GM20000 (cell line): ENCODE results near the gene HRNR.
"Not testable (repeated sequence)": the region's sequence is repeated elsewhere in the genome, so short reads cannot be mapped to it uniquely, and the experiment has no call there.

Experiments used
- DNase-seq: peaks from one replicate; pipeline ENCODE4 v3.0.0; 2012; ENCODE audit warnings: low spot score
- TF ChIP-seq, protein P1 (sequence below): IDR thresholded peaks from 2 replicates; pipeline ENCODE4 v1.5.1; 2012; ENCODE audit warnings: mild to moderate bottlenecking, control low read depth; ENCODE audit errors: extremely low read depth, missing control alignments

Gene HRNR

DNA sequence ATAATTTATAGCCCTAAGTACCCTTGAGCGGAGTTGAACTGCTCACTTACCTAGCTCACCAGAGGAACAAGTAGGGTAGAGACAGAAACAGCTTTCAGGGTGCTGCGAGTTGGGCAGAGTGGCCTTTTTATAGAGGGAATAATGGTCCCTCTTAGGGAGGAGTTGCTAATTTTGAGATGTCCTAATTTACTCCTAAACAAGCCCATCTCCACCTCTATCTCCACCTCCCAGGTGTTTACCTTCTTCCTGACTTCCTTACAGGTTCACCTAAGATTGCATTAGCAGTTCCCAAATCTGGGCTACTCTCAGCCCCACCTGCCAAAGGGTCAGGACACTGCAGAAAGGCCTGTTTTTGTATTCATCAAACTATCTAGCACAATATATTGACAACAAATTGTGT, at the start of gene HRNR:
Gene HRNR (minus strand): TSS at position 101 of the 400 bp plus-strand sequence. CDS start 940 bp downstream, outside the sequence.
- TF ChIP-seq, protein P1, sequence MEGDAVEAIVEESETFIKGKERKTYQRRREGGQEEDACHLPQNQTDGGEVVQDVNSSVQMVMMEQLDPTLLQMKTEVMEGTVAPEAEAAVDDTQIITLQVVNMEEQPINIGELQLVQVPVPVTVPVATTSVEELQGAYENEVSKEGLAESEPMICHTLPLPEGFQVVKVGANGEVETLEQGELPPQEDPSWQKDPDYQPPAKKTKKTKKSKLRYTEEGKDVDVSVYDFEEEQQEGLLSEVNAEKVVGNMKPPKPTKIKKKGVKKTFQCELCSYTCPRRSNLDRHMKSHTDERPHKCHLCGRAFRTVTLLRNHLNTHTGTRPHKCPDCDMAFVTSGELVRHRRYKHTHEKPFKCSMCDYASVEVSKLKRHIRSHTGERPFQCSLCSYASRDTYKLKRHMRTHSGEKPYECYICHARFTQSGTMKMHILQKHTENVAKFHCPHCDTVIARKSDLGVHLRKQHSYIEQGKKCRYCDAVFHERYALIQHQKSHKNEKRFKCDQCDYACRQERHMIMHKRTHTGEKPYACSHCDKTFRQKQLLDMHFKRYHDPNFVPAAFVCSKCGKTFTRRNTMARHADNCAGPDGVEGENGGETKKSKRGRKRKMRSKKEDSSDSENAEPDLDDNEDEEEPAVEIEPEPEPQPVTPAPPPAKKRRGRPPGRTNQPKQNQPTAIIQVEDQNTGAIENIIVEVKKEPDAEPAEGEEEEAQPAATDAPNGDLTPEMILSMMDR: no peak
- DNase-seq: no peak

DNA sequence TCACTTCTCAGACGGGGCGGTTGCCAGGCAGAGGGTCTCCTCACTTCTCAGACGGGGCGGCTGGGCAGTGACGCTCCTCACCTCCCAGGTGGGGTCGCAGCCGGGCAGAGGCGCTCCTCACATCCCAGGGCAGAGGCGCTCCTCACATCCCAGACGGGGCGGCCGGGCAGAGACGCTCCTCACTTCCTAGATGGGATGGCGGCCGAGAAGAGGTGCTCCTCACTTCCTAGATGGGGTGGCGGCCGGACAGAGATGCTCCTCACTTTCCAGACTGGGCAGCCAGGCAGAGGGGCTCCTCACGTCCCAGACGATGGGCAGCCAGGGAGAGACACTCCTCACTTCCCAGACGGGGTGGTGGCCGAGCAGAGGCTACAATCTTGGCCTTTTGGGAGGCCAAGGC, 32.4 kb upstream of the HRNR start:
- DNase-seq: not testable (repeated sequence)

DNA sequence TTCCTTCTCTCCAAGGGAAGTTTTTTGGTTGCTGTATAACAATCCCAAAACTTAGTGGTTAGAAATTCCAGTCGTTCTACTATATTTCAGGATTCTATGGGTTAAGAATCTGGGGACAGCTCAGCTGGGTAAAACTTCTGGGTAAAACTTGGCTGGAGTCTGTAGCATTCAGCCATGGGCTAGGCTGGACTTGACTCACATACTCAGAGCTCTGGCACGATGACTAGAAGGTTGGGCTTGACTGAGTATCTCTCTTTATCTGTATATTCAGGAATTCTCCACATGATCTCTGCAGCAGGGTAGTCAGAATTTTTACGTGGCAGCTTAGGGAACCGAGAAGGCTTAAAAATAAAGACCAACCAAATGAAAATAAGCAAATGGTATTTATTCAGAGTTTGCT, 28.2 kb upstream of the HRNR start:
- TF ChIP-seq, protein P1: no peak
- DNase-seq: no peak

DNA sequence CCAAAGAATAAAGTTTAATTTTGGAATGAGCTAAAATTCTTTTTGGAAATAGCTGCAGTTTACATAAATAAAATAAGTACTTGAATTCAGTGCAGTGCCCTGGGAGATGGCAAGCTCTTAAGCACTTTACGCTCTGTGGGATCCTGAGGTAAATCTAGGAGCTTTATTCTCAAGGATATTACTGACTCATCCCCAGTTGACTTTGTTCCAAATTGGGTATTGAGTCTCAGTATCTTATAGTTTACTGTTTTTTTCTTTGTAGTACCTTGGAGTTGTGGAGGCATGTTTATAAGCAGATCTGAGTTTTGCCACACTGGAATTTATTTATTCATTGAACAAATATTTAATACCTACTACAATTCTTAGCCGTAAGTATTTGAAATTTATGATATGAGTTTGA, 27.4 kb upstream of the HRNR start:
- DNase-seq: no peak
- TF ChIP-seq, protein P1: no peak

DNA sequence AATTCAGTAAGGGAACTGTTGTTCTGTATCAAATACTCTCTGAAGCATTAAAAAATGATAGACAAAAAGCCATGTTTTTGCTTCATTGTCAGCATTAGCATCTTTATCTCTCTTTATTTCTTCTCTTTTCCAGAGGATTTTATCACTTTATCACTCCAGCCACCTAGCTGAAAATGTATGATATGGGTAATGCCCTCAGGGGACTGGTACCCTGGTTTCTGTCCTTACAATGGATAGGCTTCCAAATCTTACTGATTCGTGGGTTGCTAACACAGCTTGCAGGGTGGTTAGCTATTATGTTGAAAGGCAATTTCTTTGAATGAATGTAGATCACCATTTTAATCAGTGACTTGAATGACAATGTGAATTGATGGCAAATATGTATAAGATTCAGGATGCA, 23.3 kb upstream of the HRNR start:
- DNase-seq: no peak
- TF ChIP-seq, protein P1: no peak

DNA sequence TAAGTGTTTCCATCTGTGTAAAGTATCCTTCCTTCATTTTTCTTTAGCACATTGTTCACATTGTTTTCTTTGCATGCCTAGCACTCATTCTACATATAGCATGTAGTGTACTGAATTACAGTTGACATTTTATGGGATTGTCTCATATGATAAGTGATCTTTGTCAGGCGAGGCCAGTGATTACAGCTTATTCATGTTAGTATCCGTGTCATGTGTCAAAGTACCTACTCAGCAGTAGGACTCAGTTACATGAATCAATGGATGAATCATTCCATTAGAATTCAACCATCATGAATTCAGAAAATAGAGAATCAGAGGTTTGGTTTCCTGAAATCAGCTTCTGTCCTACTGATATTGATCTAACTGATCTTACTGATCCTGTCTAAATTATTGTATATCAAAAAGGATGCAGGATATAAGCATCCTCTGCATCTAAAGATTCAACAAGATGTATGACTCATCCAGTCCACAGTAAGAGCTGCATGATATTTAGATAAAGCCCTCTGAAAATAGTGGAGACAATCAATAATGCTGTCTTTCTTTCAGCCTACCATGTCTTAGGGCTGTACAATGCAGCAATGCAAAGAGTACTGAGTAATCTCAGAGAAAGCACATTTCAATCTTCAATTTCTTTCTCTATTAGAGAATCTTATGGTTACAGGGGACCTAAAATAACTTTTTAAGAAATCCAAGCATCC, 20.7 kb upstream of the HRNR start:
- DNase-seq: no peak
- TF ChIP-seq, protein P1: no peak

DNA sequence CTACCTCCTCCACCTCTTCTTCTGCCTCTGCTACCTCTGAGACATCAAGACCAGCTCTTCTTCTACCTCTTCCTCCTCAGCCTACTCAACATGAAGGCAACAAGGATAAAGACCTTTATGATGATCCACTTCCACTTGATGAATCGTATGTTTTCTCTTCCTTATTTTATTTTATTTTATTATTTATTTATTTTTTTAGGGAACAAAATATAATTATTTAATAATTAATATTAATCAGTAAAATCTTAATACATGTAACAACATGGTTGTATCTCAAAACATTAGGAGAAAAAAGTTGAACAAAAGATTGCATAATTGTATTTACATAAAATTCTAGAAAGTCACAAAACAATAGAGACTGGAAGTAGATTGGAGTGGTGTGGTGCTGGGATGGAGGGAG, 13.1 kb upstream of the HRNR start:
- TF ChIP-seq, protein P1: no peak
- DNase-seq: no peak

DNA sequence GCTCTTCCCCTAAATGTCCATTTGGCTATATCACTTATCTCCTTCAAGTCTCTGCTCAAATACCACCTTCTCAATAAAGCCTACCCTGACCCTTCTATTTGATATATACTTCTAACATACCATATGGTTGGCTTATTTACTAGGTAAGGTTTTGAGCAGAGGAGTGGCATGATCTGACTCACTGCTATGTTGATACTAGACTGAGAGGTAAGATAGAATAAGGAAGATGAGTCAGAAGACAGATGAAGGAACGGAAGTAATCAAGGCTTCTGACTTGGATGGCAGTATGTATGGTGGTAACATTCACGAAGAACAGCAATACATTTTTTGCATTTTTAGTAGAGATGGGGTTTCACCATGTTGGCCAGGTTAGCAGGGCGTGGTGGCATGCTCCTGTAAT, 4.8 kb upstream of the HRNR start:
- TF ChIP-seq, protein P1: no peak
- no peak for DNase-seq
